Choroid plexus epithelial cell (primary cell): ENCODE measurements around the gene NTRK1.

ENCODE experiments used
- DNase-seq: peaks from one replicate; pipeline ENCODE4 v3.0.0-alpha.2; 2010; ENCODE audit warnings: low read depth
- H3K4me3 ChIP-seq: 2 replicates; pipeline ENCODE4 v1.5.1; 2011; ENCODE audit warnings: low read depth, mild to moderate bottlenecking, control low read depth, low read length, moderate library complexity
- TF ChIP-seq, protein P1 (sequence below): conservative IDR thresholded peaks from 2 replicates; pipeline ENCODE4 v1.5.1; 2011; ENCODE audit warnings: low read depth, mild to moderate bottlenecking, control low read depth, inconsistent platforms, low read length, moderate library complexity

The NTRK1 gene

DNA sequence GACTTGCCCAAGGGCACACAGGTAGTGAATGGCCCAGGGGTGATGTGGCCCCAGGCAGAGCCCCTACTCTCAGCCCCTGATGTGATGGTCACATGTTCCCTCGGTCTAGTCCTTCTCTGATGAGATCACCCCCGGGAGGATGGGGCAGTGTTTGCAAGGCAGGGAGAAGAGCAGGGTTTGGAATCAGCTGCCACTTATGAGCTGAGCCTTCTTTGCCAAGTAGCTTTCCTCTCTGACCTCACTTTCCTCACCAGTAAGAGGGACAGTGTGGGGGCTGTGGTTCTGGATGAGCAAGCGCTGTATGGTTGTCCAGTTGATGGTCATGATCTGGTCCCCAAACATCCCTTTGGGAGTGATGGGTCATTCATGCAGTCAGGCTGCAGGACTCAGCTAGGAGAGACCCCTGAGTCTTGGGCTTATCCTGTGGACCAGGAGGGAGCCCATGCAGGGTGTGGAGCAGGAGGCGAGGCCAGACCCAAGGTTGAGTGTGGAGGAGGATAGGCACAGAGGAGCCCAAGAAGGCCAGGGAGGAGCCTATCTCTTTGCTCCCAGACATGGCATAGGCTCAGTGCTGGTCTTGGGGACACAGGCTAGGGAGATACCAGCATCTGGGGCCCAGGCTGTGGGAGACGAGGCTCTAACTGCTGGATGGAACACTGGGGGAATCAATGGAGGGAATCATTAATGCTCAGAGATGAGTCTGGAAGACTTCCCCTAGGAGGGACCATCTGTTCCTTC, 16.9 kb downstream of the NTRK1 start:
- DNase-seq: no peak
- H3K4me3 ChIP-seq: no peak overlapping the region
- TF ChIP-seq, protein P1, sequence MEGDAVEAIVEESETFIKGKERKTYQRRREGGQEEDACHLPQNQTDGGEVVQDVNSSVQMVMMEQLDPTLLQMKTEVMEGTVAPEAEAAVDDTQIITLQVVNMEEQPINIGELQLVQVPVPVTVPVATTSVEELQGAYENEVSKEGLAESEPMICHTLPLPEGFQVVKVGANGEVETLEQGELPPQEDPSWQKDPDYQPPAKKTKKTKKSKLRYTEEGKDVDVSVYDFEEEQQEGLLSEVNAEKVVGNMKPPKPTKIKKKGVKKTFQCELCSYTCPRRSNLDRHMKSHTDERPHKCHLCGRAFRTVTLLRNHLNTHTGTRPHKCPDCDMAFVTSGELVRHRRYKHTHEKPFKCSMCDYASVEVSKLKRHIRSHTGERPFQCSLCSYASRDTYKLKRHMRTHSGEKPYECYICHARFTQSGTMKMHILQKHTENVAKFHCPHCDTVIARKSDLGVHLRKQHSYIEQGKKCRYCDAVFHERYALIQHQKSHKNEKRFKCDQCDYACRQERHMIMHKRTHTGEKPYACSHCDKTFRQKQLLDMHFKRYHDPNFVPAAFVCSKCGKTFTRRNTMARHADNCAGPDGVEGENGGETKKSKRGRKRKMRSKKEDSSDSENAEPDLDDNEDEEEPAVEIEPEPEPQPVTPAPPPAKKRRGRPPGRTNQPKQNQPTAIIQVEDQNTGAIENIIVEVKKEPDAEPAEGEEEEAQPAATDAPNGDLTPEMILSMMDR: no peak

DNA sequence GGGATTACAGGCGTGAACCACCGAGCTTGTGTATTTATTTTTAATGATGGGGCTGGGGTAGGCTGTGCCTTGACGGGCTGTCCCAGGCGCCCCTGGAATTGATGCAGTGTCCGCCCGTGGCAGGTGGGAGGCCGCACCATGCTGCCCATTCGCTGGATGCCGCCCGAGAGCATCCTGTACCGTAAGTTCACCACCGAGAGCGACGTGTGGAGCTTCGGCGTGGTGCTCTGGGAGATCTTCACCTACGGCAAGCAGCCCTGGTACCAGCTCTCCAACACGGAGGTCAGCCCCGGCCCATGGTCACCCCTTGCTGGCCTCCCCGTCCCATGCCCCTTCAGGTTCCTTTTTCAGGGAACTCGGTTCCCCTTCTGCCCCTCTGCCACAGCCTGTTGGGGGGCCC, 19.2 kb downstream of the NTRK1 start:
- H3K4me3 ChIP-seq: no peak overlapping the region
- TF ChIP-seq, protein P1: no peak
- DNase-seq: no peak

DNA sequence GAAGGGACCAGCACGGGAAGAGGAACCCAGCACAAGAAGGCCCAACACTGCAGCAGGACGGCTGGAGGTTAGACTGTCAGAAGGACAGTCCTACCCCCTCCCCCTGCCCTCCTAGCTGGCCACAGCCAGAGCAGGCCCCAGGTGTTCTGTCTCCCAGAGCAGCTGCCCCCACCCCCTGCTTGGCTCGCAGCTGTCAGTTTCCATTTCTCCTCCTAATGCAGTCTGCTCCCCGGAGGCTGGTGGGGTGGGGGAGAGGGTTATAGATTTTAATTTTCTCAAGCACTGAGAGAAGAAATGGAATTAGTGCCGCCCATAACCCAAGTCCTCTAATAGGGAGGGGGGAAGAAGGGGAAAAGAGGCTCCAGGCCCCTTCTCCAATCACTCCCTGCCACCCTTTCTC, 19.8 kb downstream of the NTRK1 start:
- H3K4me3 ChIP-seq: no peak overlapping the region
- TF ChIP-seq, protein P1: no peak
- no peak for DNase-seq

DNA sequence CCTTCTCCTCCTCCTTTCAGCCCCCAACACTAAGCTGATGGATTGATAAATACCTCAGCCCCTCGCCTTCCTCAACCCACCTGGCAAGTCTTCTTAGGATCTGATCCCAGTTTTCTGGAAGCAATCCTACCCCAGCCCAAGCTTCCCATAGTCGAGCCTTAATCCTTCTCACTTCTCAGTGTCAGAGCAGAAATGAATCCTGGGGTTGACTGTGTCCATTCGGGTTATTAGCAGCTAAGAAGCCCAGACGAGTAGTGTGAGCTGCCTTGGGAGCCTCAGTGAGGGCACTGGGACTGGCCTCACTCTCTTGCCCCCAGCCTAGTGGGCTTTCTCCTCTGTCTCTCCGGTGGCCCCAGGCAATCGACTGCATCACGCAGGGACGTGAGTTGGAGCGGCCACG, 20.4 kb downstream of the NTRK1 start:
- no peak for DNase-seq
- H3K4me3 ChIP-seq: no peak overlapping the region
- TF ChIP-seq, protein P1: no peak

DNA sequence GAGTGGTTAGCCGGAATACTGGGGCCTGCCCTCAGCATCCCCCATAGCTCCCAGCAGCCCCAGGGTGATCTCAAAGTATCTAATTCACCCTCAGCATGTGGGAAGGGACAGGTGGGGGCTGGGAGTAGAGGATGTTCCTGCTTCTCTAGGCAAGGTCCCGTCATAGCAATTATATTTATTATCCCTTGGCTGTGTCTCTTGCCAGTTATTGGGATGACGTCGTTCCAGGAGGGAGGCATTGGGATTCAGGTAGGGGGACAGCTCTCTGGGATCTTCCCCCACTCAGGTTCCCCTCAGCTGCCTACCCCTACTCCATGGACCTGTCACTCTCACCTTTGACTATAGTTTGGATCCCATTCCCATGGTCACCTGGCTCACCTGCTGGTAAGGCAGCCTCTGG, 21.0 kb downstream of the NTRK1 start:
- DNase-seq: no peak
- TF ChIP-seq, protein P1: no peak
- no peak overlapping the region for H3K4me3 ChIP-seq

GRCh38 chr1:156882543-156882942, 21.9 kb downstream of the NTRK1 start:
- DNase-seq: no peak
- H3K4me3 ChIP-seq: no peak overlapping the region
- TF ChIP-seq, protein P1: no peak

DNA sequence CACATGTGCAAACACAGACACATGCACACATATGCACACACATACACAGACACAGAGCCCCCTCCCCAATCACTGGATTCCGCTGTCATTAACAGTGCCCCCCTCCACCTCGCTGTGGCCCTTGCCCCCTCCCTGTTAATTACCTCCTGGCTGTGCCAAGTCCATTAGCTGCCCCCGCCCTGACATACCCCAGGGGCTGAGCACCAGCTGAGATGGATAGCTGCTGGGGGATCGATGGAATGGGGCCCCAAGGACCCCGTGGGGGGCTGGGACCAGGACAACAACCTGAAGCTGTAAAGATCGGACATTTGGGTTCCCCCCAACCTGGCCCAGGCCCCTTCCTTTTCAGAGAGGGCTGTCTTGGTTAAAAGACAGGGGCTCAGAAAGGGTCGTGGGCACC, 23.3 kb downstream of the NTRK1 start:
- no peak for DNase-seq
- H3K4me3 ChIP-seq: no peak overlapping the region
- TF ChIP-seq, protein P1: no peak
